GM12873 (cell line): ENCODE measurements around the gene IDI2.
A peak's percentile ranks its signal among the peaks of the same experiment; 100 is the strongest.

Source experiments
- CTCF ChIP-seq: IDR thresholded peaks from 2 replicates; pipeline ENCODE4 v1.5.1; 2012; ENCODE audit warnings: low read depth, mild to moderate bottlenecking, moderate library complexity, low read length, control low read depth; ENCODE audit not compliant: insufficient read depth; ENCODE audit errors: missing control alignments

Gene IDI2

DNA sequence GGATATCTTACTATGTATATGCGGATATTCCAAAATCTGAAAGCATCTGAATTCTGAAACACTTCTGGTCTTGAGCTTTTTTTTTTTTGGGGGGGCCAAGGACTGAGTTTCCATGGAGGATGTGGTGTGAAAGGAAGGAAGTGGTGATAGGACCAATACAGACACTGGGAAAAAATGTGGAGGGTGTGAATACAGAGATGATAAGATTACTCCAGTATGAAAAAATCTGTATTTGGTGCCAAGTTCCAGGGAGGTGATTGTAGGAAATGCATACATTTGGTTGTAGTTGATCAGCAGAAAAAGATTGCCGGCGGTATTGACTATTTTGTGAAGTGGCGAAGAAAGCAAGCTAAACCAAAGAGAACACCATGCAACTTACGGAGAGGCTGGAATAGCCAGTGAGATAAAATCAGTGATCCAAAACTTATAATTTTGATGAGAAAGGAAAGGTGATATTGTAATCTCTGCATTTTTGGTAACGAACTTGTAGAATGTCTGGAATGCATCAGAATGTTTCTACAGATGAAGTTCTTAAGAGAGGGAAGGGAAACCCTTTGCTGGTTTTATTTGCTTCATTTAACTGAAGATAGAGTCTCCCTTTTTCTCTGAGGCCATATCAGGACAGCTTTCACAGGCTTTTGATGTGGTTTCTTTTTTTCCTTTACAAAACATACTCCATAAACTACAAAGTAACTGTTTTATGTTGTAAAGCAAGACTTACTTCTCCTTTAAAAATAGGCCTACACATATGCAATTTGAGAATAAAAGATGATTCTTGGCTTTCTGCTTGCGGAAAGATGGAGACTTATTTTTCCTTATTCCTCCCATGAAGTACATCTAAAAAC lies 36.5 kb upstream of the IDI2 start:
- no peak for TF ChIP-seq CTCF

- TF ChIP-seq CTCF, result no peak
These were observed 34.2 kb upstream of the IDI2 start for GRCh38 chr10:1059902-1060301.

GRCh38 chr10:1058017-1058416 lies 32.4 kb upstream of the IDI2 start:
- TF ChIP-seq CTCF, result no peak

DNA sequence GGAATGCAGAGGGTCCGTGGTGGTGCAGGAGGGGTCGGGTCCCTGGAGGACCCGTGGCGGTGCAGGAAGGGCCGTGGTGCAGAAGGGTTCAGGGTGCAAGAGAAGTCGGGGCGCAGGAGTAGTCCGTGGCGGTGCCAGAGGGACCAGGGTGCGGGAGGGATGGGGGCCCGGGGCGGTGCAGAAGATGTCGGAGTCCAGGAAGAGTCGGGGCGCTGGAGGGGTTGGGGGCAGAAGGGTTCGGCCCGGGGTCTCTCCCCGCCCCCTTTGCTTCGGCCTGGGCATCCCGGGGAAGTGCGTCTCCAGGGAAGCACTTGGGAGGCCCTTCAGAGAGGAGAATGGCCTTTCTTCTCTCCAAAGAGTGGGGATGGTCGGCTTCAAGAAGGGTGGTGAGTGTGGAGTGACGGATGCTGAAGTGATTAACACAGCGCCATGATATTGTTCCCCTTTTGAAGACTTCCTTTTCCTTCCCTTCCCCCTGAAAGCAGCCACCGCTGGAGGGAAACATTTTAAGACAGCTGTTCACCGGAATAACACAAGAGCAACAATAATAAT lies 31.5 kb upstream of the IDI2 start:
- no peak for TF ChIP-seq CTCF

DNA sequence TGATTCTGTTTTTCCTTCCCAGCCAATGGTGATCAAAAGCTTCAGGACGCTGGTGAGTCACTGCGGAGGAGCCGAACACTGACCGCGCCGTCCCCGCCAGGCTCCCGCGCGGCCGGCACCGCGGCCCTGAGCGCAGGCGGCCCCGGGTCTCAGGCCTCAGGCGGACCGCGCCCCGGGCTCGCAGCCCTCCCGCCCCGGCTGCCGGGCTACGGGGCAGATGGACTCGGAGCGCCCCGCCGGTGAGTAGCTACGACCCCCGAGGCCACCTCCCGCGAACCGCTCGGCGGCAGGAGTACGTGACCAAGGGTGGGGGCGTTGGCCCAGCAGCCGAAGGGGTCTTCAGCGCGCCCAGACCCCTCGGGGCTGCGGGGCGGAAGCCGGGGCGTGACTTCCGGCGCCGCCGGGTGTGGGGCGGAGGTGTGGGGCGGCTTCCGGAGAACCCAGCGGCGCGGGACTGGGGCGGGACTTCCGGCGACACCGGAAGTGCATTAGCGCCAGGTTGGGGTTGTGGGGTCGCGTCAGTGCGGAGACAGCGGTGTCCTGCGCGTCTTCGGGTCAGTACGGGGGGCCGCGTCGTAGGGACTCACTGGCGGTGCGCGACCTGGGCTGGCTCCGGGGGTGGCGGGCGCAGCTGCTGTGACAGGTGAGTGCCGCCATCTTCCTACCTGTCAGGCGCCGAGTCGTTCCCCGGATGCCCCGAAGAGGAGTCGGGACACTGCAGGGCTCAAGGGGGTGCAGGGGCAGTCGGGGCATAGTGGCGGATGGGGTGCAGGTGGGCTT lies 30.9 kb upstream of the IDI2 start, which contains the start of gene WDR37:
Gene WDR37 (plus strand): TSS at position 60 of the 780 bp plus-strand sequence. CDS start 15,771 bp downstream, outside the sequence.
- TF ChIP-seq CTCF, result no peak

DNA sequence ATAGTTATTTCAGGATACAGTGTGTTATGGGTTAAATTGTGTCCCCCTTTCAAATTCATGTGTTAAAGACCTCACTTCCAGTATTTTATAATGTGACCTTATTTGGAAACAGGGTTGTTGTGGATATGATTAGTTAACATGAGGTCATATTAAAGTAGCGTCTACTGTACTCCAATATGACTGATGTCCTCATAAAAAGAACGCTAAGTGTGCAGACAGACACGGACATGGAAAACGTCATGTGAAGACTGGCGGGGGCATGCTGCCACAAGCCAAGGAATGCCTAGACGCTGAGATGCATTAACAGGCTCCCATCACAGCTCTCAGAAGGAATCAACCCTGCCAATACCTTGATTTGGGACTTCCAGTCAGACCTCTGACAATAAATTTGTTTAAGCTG lies 29.0 kb upstream of the IDI2 start:
- TF ChIP-seq CTCF, result no peak

DNA sequence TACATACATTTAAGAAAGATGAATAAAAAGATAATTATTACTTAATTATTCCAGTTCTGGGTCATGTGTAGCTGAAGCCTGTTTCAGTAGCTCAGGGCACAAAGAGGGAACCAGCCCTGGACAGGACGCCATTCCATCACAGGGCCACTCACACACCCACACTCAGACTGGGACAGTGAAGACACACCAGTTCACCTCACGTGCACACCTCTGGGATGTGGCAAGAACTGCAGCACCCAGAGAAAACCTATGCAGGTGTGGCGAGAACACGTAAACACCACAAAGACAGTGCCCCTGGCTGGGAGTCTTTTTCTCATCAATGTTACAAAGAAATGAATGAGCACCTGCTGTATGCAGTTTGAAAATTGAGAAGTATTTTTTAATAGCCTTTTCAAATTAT lies 24.9 kb upstream of the IDI2 start:
- TF ChIP-seq CTCF, result peak; percentile 52
